ENCODE data around the gene TRAK1. TPM values are rescaled to one million over a fixed set of nuclear protein-coding genes. Genes with fewer than 3 reads are reported as not detected.
A peak's percentile ranks its signal among the peaks of the same experiment; 100 is the strongest.

The TRAK1 gene
- total and polyA plus RNA-seq, 2 donors (not counting 1 experiment from before 2014, with no cell fraction given): 71.3 to 129 TPM

DNA sequence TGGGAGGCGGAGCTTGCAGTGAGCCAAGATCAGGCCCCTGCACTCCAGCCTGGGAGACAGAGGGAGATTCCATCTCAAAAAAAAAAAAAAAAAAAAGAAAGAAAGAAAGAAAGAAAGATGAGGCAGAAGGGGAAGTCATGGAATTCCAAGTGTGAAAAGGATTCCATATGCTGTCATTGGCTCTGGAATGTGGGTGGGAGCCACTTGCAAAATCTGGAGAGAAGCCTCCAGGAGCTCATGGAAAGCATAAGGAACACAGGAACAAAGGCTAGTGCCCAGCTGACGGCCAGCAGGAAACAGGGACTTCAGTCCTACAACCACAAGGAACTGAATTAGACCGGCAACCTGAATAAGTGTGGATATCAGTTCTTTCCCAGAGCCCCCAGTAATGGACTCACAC, 12.5 kb upstream of the TRAK1 start:
- Histone ChIP-seq H3K36me3 (replicated peaks in 1 of 2; ENCODE audit: control extremely low read depth in 1 of 2, control insufficient read depth in 1 of 2, extremely low read depth in 1 of 2, insufficient read depth in 2 of 2, low read length in 1 of 2) (peaks cover 0 to 7% of the 10 kb centered on the region in 2 experiments), H3K4me1 (ENCODE audit: control insufficient read depth in 2 of 2, insufficient read depth in 2 of 2, low read length in 2 of 2) (peaks cover 60 to 65% of the 10 kb centered on the region in 2 donors), H3K9me3 (ENCODE audit: control extremely low read depth in 1 of 3, control insufficient read depth in 2 of 3, insufficient read depth in 1 of 3, low read length in 2 of 3) (peaks cover 0 to 8% (median 0%) of the 10 kb centered on the region in 3 donors), H3K27me3 (replicated peaks in 1 of 4; ENCODE audit: control extremely low read depth in 1 of 4, control insufficient read depth in 3 of 4, insufficient read depth in 4 of 4, low read length in 3 of 4) (no peaks in the 10 kb centered on the region), H3K4me3 (ENCODE audit: control extremely low read depth in 1 of 5, extremely low read depth in 1 of 5, insufficient read depth in 1 of 5, low read depth in 2 of 5, low read length in 4 of 5) (no peak overlapping the region), H3K79me2 (ENCODE audit: control insufficient read depth, insufficient read depth, low read length) (peaks cover 99% of the 10 kb centered on the region), H3K4me2 (replicated peaks; ENCODE audit: low read depth, low read length, poor library complexity, severe bottlenecking) (no peak overlapping the region), H2AFZ (ENCODE audit: insufficient read depth, low read depth, low read length, poor library complexity, severe bottlenecking) (no peak overlapping the region), H3K27ac (ENCODE audit: low read length in 2 of 2) (peak overlapping the region in 1 of 2 donors; percentile 84), H4K20me1 (ENCODE audit: control insufficient read depth, insufficient read depth, low read length, poor library complexity, severe bottlenecking) (peaks cover 19% of the 10 kb centered on the region), H3K9ac (ENCODE audit: low read length) (no peak overlapping the region)
- DNase-seq (no peak), ATAC-seq (ENCODE audit: low read depth) (no peak)
- WGBS (ENCODE audit: insufficient coverage): no CpG with 5 or more reads among the region's 3 CpGs
- peak overlapping the region; percentile 99 for H3K27ac Mint-ChIP-seq
- POLR2A ChIA-PET: interaction anchor here (0.5 to 2.0 kb wide), 4 partner anchors 11 to 57 kb away, joined by 3 to 12 read pairs (median 7); no protein-coding TSS in a partner anchor
- TF ChIP-seq, protein P1, sequence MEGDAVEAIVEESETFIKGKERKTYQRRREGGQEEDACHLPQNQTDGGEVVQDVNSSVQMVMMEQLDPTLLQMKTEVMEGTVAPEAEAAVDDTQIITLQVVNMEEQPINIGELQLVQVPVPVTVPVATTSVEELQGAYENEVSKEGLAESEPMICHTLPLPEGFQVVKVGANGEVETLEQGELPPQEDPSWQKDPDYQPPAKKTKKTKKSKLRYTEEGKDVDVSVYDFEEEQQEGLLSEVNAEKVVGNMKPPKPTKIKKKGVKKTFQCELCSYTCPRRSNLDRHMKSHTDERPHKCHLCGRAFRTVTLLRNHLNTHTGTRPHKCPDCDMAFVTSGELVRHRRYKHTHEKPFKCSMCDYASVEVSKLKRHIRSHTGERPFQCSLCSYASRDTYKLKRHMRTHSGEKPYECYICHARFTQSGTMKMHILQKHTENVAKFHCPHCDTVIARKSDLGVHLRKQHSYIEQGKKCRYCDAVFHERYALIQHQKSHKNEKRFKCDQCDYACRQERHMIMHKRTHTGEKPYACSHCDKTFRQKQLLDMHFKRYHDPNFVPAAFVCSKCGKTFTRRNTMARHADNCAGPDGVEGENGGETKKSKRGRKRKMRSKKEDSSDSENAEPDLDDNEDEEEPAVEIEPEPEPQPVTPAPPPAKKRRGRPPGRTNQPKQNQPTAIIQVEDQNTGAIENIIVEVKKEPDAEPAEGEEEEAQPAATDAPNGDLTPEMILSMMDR (IDR thresholded peaks at IDR 0.05): no peak
- TF ChIP-seq EZH2 (IDR thresholded peaks at IDR 0.05; ENCODE audit: borderline replicate concordance, insufficient read depth, low read depth, low read length, poor library complexity, severe bottlenecking): no peak
- no peaks in the 10 kb centered on the region for H3K27me3 Mint-ChIP-seq
- no peaks in the 10 kb centered on the region for H3K9me3 Mint-ChIP-seq (ENCODE audit: insufficient read depth)
- H3K4me3 Mint-ChIP-seq: peak overlapping the region; percentile 29
- H3K4me1 Mint-ChIP-seq: peaks cover 81% of the 10 kb centered on the region
- intact Hi-C loops (cut with micrococcal nuclease): no loop called here
- CTCF ChIA-PET: interaction anchor here (1.7 to 8.8 kb wide), 3 partner anchors 10 to 66 kb away, joined by 6 to 66 read pairs (median 13); no protein-coding TSS in a partner anchor

DNA sequence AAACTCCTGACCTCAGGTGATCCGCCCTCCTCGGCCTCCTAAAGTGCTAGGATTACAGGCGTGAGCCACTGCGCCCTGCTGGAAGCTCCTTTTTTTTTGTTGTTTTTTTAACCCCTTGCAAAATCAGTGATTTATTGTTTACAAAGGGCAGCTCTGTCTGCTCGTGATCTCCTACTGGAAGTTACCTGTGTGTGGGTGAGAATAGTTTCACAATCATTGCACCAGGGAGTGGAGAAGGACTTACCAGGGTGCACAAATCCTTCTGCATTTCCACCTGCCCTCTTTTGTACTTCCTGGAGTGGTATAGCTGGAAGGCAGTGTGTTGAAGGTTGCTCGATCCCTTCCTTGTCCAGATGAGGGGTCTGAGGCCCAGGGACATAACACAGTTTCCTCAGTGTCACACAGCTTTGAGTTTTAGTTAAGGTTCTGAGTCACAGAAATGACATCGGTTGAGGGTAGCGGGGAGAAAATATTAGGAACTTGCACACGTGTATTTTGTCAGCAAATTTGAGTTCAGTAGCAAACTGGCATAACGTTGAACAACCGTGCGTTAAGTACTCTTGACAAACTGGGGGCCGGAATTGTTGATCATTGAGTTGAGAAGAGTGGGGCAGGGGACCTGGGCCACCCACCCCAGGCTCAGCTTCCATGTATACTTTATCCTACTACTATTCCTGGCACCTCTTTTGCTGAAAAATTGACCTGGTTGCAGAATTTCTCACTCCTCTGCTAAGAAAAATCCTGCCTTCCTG, 11.3 kb upstream of the TRAK1 start:
- Histone ChIP-seq H3K27ac (ENCODE audit: low read length in 2 of 2) (peak overlapping the region; percentile 65 to 84), H3K4me2 (replicated peaks; ENCODE audit: low read depth, low read length, poor library complexity, severe bottlenecking) (peak overlapping the region; percentile 52), H3K9me3 (ENCODE audit: control extremely low read depth in 1 of 3, control insufficient read depth in 2 of 3, insufficient read depth in 1 of 3, low read length in 2 of 3) (peaks cover 0 to 8% (median 0%) of the 10 kb centered on the region in 3 donors), H3K4me1 (ENCODE audit: control insufficient read depth in 2 of 2, insufficient read depth in 2 of 2, low read length in 2 of 2) (peaks cover 48 to 59% of the 10 kb centered on the region in 2 donors), H3K79me2 (ENCODE audit: control insufficient read depth, insufficient read depth, low read length) (peaks cover 99% of the 10 kb centered on the region), H3K27me3 (replicated peaks in 1 of 4; ENCODE audit: control extremely low read depth in 1 of 4, control insufficient read depth in 3 of 4, insufficient read depth in 4 of 4, low read length in 3 of 4) (no peaks in the 10 kb centered on the region), H3K4me3 (ENCODE audit: control extremely low read depth in 1 of 5, extremely low read depth in 1 of 5, insufficient read depth in 1 of 5, low read depth in 2 of 5, low read length in 4 of 5) (no peak overlapping the region), H2AFZ (ENCODE audit: insufficient read depth, low read depth, low read length, poor library complexity, severe bottlenecking) (no peak overlapping the region), H4K20me1 (ENCODE audit: control insufficient read depth, insufficient read depth, low read length, poor library complexity, severe bottlenecking) (peaks cover 15% of the 10 kb centered on the region), H3K9ac (ENCODE audit: low read length) (peak overlapping the region; percentile 12), H3K36me3 (replicated peaks in 1 of 2; ENCODE audit: control extremely low read depth in 1 of 2, control insufficient read depth in 1 of 2, extremely low read depth in 1 of 2, insufficient read depth in 2 of 2, low read length in 1 of 2) (peaks cover 0 to 5% of the 10 kb centered on the region in 2 experiments)
- H3K9me3 Mint-ChIP-seq (ENCODE audit: insufficient read depth): no peaks in the 10 kb centered on the region
- peak overlapping the region; percentile 87 for H3K4me3 Mint-ChIP-seq
- intact Hi-C loops (cut with micrococcal nuclease): loop anchor here (1.0 to 5.0 kb wide), 5 partner anchors 13 to 118 kb away; partner anchors contain the start of gene ULK4
- peaks cover 76% of the 10 kb centered on the region for H3K4me1 Mint-ChIP-seq
- no peaks in the 10 kb centered on the region for H3K27me3 Mint-ChIP-seq
- 67% methylated on average over 12 of the region's 13 CpGs for WGBS (ENCODE audit: insufficient coverage)
- H3K27ac Mint-ChIP-seq: peak overlapping the region; percentile 99
- CTCF ChIA-PET: interaction anchor here (0.6 to 8.8 kb wide), 8 partner anchors 12 to 68 kb away, joined by 3 to 66 read pairs (median 8); no protein-coding TSS in a partner anchor
- DNase-seq (no peak), ATAC-seq (ENCODE audit: low read depth) (peak; percentile 8)
- TF ChIP-seq EZH2 (IDR thresholded peaks at IDR 0.05; ENCODE audit: borderline replicate concordance, insufficient read depth, low read depth, low read length, poor library complexity, severe bottlenecking): no peak
- TF ChIP-seq, protein P1 (IDR thresholded peaks at IDR 0.05): no peak
- POLR2A ChIA-PET: interaction anchor here (1.0 to 2.8 kb wide), 3 partner anchors 13 to 1556 kb away, joined by 3 to 14 read pairs (median 12); no protein-coding TSS in a partner anchor

Measured in B cell (primary cell).